ENCODE results near the gene ADGRB2. TPM values are rescaled to one million over a fixed set of nuclear protein-coding genes. Genes with fewer than 3 reads are reported as not detected.

The ADGRB2 gene
- total RNA-seq, 1 experiment from 2014 or later, result 34.8 TPM

DNA sequence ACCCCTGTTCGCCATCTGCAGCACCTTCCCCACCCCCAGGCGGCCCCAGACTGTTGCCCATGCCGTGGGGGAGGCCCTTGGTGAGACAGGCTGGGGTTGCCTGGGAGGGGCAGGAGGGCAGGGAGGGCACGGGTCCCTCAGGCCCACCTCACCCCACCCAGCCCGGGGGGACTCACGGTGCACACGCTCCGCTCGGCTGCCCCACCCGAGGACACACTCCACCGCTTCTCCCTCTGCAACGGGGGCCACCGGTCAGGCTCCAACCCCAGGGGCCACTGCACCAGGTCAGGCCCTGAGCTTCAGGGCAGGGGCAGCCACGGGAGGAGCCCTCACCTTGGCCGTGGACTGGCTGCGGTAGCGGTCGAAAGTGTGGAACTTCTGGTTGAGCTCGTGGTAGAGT, 36.3 kb downstream of the ADGRB2 start:
- ChIA-PET POLR2A (no interaction called here), CTCF (interaction anchor here (0.9 kb wide), 1 partner anchor 12 kb away, joined by 3 read pairs; no protein-coding TSS in a partner anchor)
- Histone ChIP-seq H3K27ac (ENCODE audit: low read length) (no peak overlapping the region), H3K36me3 (ENCODE audit: control insufficient read depth, insufficient read depth, low read length) (no peaks in the 10 kb centered on the region), H3K27me3 (ENCODE audit: control insufficient read depth, insufficient read depth, low read length) (no peaks in the 10 kb centered on the region), H3K9me3 (ENCODE audit: control insufficient read depth, insufficient read depth, low read depth, low read length) (no peaks in the 10 kb centered on the region), H3K4me3 (ENCODE audit: low read depth in 2 of 2, low read length in 2 of 2) (no peak overlapping the region), H3K4me1 (ENCODE audit: control insufficient read depth, insufficient read depth, low read length) (no peaks in the 10 kb centered on the region)
- TF ChIP-seq POLR2AphosphoS5 (IDR thresholded peaks at IDR 0.05; ENCODE audit: low read depth, low read length) (no peak), SIN3A (IDR thresholded peaks at IDR 0.05; ENCODE audit: borderline replicate concordance, insufficient read depth, low read depth, low read length) (no peak), CTCF (IDR thresholded peaks at IDR 0.05) (no peak), TCF7L2 (IDR thresholded peaks at IDR 0.05; ENCODE audit: low read depth, low read length) (no peak)
- TF ChIP-seq, protein P1, sequence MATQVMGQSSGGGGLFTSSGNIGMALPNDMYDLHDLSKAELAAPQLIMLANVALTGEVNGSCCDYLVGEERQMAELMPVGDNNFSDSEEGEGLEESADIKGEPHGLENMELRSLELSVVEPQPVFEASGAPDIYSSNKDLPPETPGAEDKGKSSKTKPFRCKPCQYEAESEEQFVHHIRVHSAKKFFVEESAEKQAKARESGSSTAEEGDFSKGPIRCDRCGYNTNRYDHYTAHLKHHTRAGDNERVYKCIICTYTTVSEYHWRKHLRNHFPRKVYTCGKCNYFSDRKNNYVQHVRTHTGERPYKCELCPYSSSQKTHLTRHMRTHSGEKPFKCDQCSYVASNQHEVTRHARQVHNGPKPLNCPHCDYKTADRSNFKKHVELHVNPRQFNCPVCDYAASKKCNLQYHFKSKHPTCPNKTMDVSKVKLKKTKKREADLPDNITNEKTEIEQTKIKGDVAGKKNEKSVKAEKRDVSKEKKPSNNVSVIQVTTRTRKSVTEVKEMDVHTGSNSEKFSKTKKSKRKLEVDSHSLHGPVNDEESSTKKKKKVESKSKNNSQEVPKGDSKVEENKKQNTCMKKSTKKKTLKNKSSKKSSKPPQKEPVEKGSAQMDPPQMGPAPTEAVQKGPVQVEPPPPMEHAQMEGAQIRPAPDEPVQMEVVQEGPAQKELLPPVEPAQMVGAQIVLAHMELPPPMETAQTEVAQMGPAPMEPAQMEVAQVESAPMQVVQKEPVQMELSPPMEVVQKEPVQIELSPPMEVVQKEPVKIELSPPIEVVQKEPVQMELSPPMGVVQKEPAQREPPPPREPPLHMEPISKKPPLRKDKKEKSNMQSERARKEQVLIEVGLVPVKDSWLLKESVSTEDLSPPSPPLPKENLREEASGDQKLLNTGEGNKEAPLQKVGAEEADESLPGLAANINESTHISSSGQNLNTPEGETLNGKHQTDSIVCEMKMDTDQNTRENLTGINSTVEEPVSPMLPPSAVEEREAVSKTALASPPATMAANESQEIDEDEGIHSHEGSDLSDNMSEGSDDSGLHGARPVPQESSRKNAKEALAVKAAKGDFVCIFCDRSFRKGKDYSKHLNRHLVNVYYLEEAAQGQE (IDR thresholded peaks at IDR 0.05; ENCODE audit: insufficient read depth in 1 of 2, low read depth in 2 of 2, low read length in 1 of 2), result no peak
- intact Hi-C loops (cut with micrococcal nuclease; ENCODE audit: unreplicated experiment) (no loop called here), in situ Hi-C loops (cut with HindIII; ENCODE audit: low pct_unique_long_range_greater_than_20kb, low sequenced_read_pairs) (no loop called here)
- DNase-seq (ENCODE audit: low read depth, low spot score), result no peak
- BruUV-seq (replicated peaks), result no TSS peak
- no peak for ATAC-seq

GRCh38 chr1:31727195-31727594, 36.9 kb downstream of the ADGRB2 start:
- H3K27me3 ChIP-seq (ENCODE audit: control insufficient read depth, insufficient read depth, low read length), result no peaks in the 10 kb centered on the region
- H3K4me1 ChIP-seq (ENCODE audit: control insufficient read depth, insufficient read depth, low read length), result no peaks in the 10 kb centered on the region
- H3K36me3 ChIP-seq (ENCODE audit: control insufficient read depth, insufficient read depth, low read length), result no peaks in the 10 kb centered on the region
- no peaks in the 10 kb centered on the region for H3K9me3 ChIP-seq (ENCODE audit: control insufficient read depth, insufficient read depth, low read depth, low read length)
- ATAC-seq (no peak), DNase-seq (ENCODE audit: low read depth, low spot score) (no peak)
- no TSS peak for BruUV-seq (replicated peaks)
- CTCF ChIA-PET, result interaction anchor here (1.3 kb wide), 1 partner anchor 12 kb away, joined by 3 read pairs; no protein-coding TSS in a partner anchor
- intact Hi-C loops (cut with micrococcal nuclease; ENCODE audit: unreplicated experiment) (no loop called here), in situ Hi-C loops (cut with HindIII; ENCODE audit: low pct_unique_long_range_greater_than_20kb, low sequenced_read_pairs) (no loop called here)
- H3K27ac ChIP-seq (ENCODE audit: low read length), result no peak overlapping the region
- TF ChIP-seq CTCF (IDR thresholded peaks at IDR 0.05) (no peak), TCF7L2 (IDR thresholded peaks at IDR 0.05; ENCODE audit: low read depth, low read length) (no peak), POLR2AphosphoS5 (IDR thresholded peaks at IDR 0.05; ENCODE audit: low read depth, low read length) (no peak), SIN3A (IDR thresholded peaks at IDR 0.05; ENCODE audit: borderline replicate concordance, insufficient read depth, low read depth, low read length) (no peak)
- TF ChIP-seq, protein P1 (IDR thresholded peaks at IDR 0.05; ENCODE audit: insufficient read depth in 1 of 2, low read depth in 2 of 2, low read length in 1 of 2), result no peak
- POLR2A ChIA-PET, result interaction anchor here (0.6 kb wide), 1 partner anchor 19 kb away, joined by 3 read pairs; no protein-coding TSS in a partner anchor
- no peak overlapping the region for H3K4me3 ChIP-seq (ENCODE audit: low read depth in 2 of 2, low read length in 2 of 2)
